Progenitor cell of endocrine pancreas (in vitro differentiated cells): ENCODE results near the gene PLEKHD1. TPM values are rescaled to one million over a fixed set of nuclear protein-coding genes. Genes with fewer than 3 reads are reported as not detected.

Experiments
- DNase-seq: peaks from one replicate; pipeline ENCODE4 v3.0.0; 2021; ENCODE audit warnings: low spot score; ENCODE audit not compliant: unreplicated experiment
- H3K27ac Mint-ChIP-seq: 2 replicates; pipeline ENCODE4 v1.8.0; 2021; ENCODE audit warnings: mild to moderate bottlenecking, moderate library complexity, mixed read lengths
- H3K27me3 Mint-ChIP-seq: 2 replicates; pipeline ENCODE4 v1.8.0; 2021; ENCODE audit warnings: mixed read lengths
- H3K36me3 Mint-ChIP-seq: 2 replicates; pipeline ENCODE4 v1.8.0; 2022; ENCODE audit warnings: mixed read lengths; ENCODE audit not compliant: insufficient read depth
- H3K4me1 Mint-ChIP-seq: 2 replicates; pipeline ENCODE4 v1.8.0; 2021; ENCODE audit warnings: low read depth, mixed read lengths
- H3K4me3 Mint-ChIP-seq: 2 replicates; pipeline ENCODE4 v1.8.0; 2021; ENCODE audit warnings: low read depth, mild to moderate bottlenecking, moderate library complexity, mixed read lengths
- H3K9me3 Mint-ChIP-seq: 2 replicates; pipeline ENCODE4 v1.8.0; 2021; ENCODE audit warnings: low read depth, mixed read lengths
- CTCF ChIP-seq: fragments of 200-600 bp; sonication (generic); IDR thresholded peaks from one replicate; pipeline ENCODE4 v1.5.0; 2021; ENCODE audit warnings: antibody characterized with exemption, mild to moderate bottlenecking; ENCODE audit not compliant: unreplicated experiment
- total RNA-seq: library from RNA; stranded (reverse); gene quantifications from 2 replicates; pipeline ENCODE4 v1.2.1, GENCODE V29; 2021

The PLEKHD1 gene
- total RNA-seq, 1 donor from 2014 or later: 1.5 TPM

- Mint-ChIP-seq H3K4me3 (no peak overlapping the region), H3K27ac (no peak overlapping the region), H3K27me3 (peaks cover 64% of the 10 kb centered on the region), H3K4me1 (peaks cover 3% of the 10 kb centered on the region), H3K9me3 (no peaks in the 10 kb centered on the region), H3K36me3 (no peaks in the 10 kb centered on the region)
- no peak for TF ChIP-seq CTCF
- DNase-seq: no peak
These were observed 3.2 kb downstream of the PLEKHD1 start for GRCh38 chr14:69487771-69488170.

DNA sequence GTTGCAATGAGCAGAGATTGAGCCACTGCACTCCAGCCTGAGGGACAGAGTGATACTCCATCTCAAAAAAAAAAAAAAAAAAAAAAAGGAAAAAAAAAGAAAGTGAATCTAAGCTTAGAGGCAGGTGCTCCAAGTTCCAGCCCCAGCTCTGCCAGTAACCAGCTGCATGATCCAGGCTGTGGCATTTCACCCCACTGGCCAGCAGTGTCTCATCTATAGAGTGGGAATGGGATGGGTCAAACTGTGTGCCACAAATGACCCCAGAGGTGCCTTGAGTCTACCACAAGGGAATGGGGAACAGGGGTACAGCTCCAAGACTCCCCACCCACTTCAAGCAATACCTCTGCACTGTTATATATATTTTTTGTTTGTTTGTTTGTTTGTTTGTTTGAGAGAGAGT, 5.0 kb downstream of the PLEKHD1 start:
- Mint-ChIP-seq H3K36me3 (no peaks in the 10 kb centered on the region), H3K27ac (no peak overlapping the region), H3K4me3 (no peak overlapping the region), H3K27me3 (peaks cover 51% of the 10 kb centered on the region), H3K4me1 (no peaks in the 10 kb centered on the region), H3K9me3 (no peaks in the 10 kb centered on the region)
- DNase-seq: no peak
- TF ChIP-seq CTCF: no peak

DNA sequence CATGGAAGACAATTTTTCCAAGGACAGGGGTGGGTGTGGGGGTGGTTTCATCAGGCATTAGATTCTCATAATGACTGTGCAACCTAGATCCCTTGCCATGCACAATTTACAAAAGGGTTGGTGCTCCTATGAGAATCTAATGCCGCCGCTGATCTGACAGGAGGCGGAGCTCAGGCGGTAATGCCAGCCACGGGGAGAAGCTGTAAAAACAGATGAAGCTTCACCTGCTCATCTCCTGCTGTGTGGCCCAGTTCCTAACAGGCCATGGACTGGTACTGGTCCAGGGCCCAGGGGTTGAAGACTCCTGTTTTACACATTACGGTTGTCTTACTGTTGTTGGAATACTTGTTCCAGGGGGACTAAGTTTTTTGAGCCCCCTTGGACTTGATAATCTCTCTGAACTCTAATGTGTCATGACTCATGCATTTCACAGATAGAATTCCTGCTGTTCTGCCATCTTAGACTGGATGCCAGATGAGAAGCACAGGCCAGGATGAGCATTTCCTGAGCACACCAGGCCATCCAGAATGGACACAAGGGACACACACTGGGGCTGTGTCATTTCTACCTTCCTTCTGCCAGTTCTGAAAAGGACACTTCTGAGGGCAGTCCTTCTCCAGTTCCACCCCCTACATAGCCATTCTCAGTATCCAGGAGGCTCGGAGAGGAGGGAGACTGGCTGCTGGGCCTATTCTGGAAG, 5.8 kb downstream of the PLEKHD1 start:
- Mint-ChIP-seq H3K4me1 (no peaks in the 10 kb centered on the region), H3K27ac (no peak overlapping the region), H3K36me3 (no peaks in the 10 kb centered on the region), H3K27me3 (peaks cover 47% of the 10 kb centered on the region), H3K4me3 (no peak overlapping the region), H3K9me3 (no peaks in the 10 kb centered on the region)
- DNase-seq: no peak
- no peak for TF ChIP-seq CTCF

- no peak for TF ChIP-seq CTCF
- Mint-ChIP-seq H3K4me3 (no peak overlapping the region), H3K4me1 (no peaks in the 10 kb centered on the region), H3K27me3 (peaks cover 39% of the 10 kb centered on the region), H3K9me3 (no peaks in the 10 kb centered on the region), H3K36me3 (no peaks in the 10 kb centered on the region), H3K27ac (no peak overlapping the region)
- DNase-seq: no peak
These were observed 6.7 kb downstream of the PLEKHD1 start for GRCh38 chr14:69491193-69491592.

- Mint-ChIP-seq H3K36me3 (no peaks in the 10 kb centered on the region), H3K27me3 (peaks cover 21% of the 10 kb centered on the region), H3K27ac (no peak overlapping the region), H3K4me3 (no peak overlapping the region), H3K4me1 (no peaks in the 10 kb centered on the region), H3K9me3 (no peaks in the 10 kb centered on the region)
- no peak for DNase-seq
- TF ChIP-seq CTCF: no peak
These were observed 8.5 kb downstream of the PLEKHD1 start for GRCh38 chr14:69493038-69493437.
